CD4-positive, CD25-positive, alpha-beta regulatory T cell (primary cell): ENCODE data around the gene MARVELD3. TPM values are rescaled to one million over a fixed set of nuclear protein-coding genes. Genes with fewer than 3 reads are reported as not detected.

Experiments
- ATAC-seq, 2 donors: fragments of 150-1000 bp; cut with Tn5 transposase; one replicate each; pipeline ENCODE4 v1.10.0; 2021; ENCODE audit warnings: low read depth in 2 of 2, moderate number of reproducible peaks in 2 of 2, moderate library complexity in 1 of 2
- DNase-seq, 3 donors: peaks; one replicate each; pipeline versions ENCODE4 v3.0.0 to v3.0.0-alpha.2; 2012 to 2022; ENCODE audit warnings: mixed read lengths in 1 of 3
- H3K27ac ChIP-seq: one replicate; pipeline ENCODE4 v1.7.0; 2013; ENCODE audit warnings: mild to moderate bottlenecking, low read length; ENCODE audit not compliant: insufficient read depth, poor library complexity, severe bottlenecking
- H3K27me3 ChIP-seq: one replicate; pipeline ENCODE4 v1.7.0; 2013; ENCODE audit warnings: low read length; ENCODE audit not compliant: control insufficient read depth, insufficient read depth
- H3K36me3 ChIP-seq: one replicate; pipeline ENCODE4 v1.7.0; 2013; ENCODE audit warnings: mild to moderate bottlenecking, low read length, moderate library complexity; ENCODE audit not compliant: control insufficient read depth, insufficient read depth
- H3K4me1 ChIP-seq: 2 replicates; pipeline ENCODE4 v1.7.0; 2013; ENCODE audit warnings: mild to moderate bottlenecking, low read length; ENCODE audit not compliant: insufficient read depth, control insufficient read depth, poor library complexity, severe bottlenecking
- H3K4me3 ChIP-seq: one replicate; pipeline ENCODE4 v1.7.0; 2013; ENCODE audit warnings: low read depth, mild to moderate bottlenecking, low read length, moderate library complexity
- H3K9me3 ChIP-seq, 2 experiments: 1 replicate in 1 of 2; 2 replicates in 1 of 2; pipeline ENCODE4 v1.7.0; 2013; ENCODE audit warnings: low read length in 2 of 2, mild to moderate bottlenecking in 1 of 2, moderate library complexity in 1 of 2; ENCODE audit not compliant: control insufficient read depth in 2 of 2
- H3K27ac Mint-ChIP-seq, 3 donors: one replicate each; pipeline ENCODE4 v1.8.0; 2020 to 2022; ENCODE audit warnings: mild to moderate bottlenecking in 3 of 3, mixed read lengths in 3 of 3, moderate library complexity in 2 of 3
- H3K27me3 Mint-ChIP-seq: one replicate; pipeline ENCODE4 v1.8.0; 2022; ENCODE audit warnings: mild to moderate bottlenecking, mixed read lengths
- H3K36me3 Mint-ChIP-seq: one replicate; pipeline ENCODE4 v1.8.0; 2020; ENCODE audit warnings: mixed read lengths
- H3K4me1 Mint-ChIP-seq, 4 donors: one replicate each; pipeline ENCODE4 v1.8.0; 2020 to 2022; ENCODE audit warnings: mixed read lengths in 4 of 4, mild to moderate bottlenecking in 1 of 4
- H3K4me3 Mint-ChIP-seq, 4 donors: one replicate each; pipeline ENCODE4 v1.8.0; 2020 to 2022; ENCODE audit warnings: mild to moderate bottlenecking in 4 of 4, mixed read lengths in 4 of 4, moderate library complexity in 3 of 4
- H3K9me3 Mint-ChIP-seq, 7 donors: one replicate each; pipeline ENCODE4 v1.8.0; 2020 to 2022; ENCODE audit warnings: mixed read lengths in 7 of 7, mild to moderate bottlenecking in 3 of 7, moderate library complexity in 2 of 7
- polyA plus RNA-seq, 4 donors: library from polyadenylated mRNA; unstranded; fragments of 300-500 nt; fragmentation: Illumina TruSeq; gene quantifications; one replicate each; pipeline ENCODE4 v1.2.3, GENCODE V29; 2021
- total RNA-seq: library from RNA; stranded (reverse); gene quantifications from one replicate; pipeline ENCODE4 v1.2.3, GENCODE V29; 2022

Gene MARVELD3
- total and polyA plus RNA-seq, 5 donors from 2014 or later = not detected

DNA sequence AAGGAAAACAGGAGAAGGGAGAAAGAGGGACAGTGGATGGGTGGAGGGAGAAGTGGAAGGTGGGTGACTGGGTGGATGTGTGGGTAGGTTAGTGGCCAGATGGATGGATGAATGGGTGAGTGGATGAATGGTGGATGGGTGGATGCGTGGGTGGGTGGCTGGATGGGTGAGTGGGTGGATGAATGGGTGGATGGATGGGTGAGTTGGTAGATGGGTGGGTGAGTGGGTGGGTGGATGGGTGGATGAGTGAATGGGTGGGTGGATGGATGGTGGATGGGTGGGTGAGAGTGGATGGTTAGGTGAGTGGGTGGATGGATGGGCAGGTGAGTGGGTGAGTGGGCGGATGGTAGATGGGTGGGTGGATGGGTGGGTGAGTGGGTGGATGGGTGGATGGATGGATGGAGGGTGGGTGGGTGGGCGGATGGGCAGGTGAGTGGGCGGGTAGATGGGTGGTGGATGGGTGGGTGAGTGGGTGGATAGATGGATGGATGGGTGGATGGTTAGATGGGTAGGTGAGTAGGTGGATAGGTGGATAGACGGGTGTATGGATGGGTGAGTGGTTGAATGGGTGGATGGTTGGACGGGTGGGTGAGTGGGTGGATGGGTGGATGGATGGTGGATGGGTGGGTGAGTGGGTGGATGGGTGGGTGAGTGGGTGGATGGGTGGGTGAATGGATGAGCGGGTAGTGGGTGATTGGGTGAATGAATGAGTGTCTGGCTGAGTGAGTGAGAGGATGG lies 702 bp upstream of the MARVELD3 start:
- DNase-seq (no peak), ATAC-seq (no peak)
- Histone ChIP-seq H3K36me3 (no peaks in the 10 kb centered on the region), H3K9me3 (no peaks in the 10 kb centered on the region), H3K4me3 (no peak overlapping the region), H3K4me1 (peaks cover 20% of the 10 kb centered on the region), H3K27me3 (peaks cover 9% of the 10 kb centered on the region), H3K27ac (no peak overlapping the region)
- Mint-ChIP-seq H3K4me1 (peaks cover 0 to 16% (median 7%) of the 10 kb centered on the region in 4 donors), H3K36me3 (no peaks in the 10 kb centered on the region), H3K4me3 (peak overlapping the region in 2 of 4 donors; percentile 2 to 81), H3K27me3 (peaks cover 25% of the 10 kb centered on the region), H3K27ac (no peak overlapping the region), H3K9me3 (no peaks in the 10 kb centered on the region)

DNA sequence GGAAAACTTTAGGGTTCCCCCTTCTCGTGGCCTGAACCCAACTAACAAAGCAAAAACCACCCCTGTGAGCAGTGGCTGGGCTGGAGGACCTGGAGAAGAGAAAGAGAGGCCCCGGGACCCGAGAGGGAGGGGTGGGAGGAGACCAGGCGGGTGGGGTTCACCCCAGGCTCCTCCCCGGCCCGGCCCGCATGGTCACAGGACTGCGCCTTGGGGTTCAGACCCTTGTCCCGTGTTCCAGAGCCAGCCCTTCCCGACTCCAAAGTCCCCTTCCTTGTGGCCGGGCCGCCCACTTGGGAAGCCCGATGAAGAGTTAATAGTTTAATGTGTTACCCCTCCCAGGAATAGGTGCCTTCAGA lies 852 bp downstream of the MARVELD3 start:
- Mint-ChIP-seq H3K27me3 (peaks cover 23% of the 10 kb centered on the region), H3K27ac (no peak overlapping the region), H3K36me3 (no peaks in the 10 kb centered on the region), H3K9me3 (no peaks in the 10 kb centered on the region), H3K4me3 (no peak overlapping the region), H3K4me1 (peaks cover 0 to 8% (median 6%) of the 10 kb centered on the region in 4 donors)
- H3K27ac ChIP-seq = no peak overlapping the region
- ATAC-seq (no peak), DNase-seq (no peak)
- no peak overlapping the region for H3K4me3 ChIP-seq
- H3K27me3 ChIP-seq = peaks cover 9% of the 10 kb centered on the region
- H3K36me3 ChIP-seq = no peaks in the 10 kb centered on the region
- H3K9me3 ChIP-seq = no peaks in the 10 kb centered on the region
- peaks cover 19% of the 10 kb centered on the region for H3K4me1 ChIP-seq

DNA sequence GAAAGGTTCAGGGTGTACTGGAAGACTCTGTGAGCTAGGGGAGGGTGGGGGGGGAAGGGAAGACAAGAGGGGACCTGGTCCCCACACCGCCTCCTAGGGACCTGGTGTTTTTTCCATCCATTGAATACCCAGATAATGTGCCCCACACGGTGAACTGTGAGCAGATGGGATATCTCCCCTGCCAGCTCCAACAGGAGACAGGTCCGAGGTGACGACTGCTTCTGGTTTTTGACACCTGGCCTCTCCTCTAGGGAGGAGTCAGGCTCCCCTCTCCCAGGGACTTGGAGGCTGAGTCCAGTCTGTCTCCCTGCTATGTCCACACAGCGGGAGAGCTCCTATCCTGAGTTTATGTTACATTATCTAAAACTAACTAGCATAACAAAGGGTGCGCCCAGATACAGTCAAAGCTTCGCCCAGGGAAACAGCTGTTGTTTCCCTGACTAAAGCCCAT lies 1.8 kb downstream of the MARVELD3 start:
- ATAC-seq = no peak
- H3K4me3 Mint-ChIP-seq = no peak overlapping the region

DNA sequence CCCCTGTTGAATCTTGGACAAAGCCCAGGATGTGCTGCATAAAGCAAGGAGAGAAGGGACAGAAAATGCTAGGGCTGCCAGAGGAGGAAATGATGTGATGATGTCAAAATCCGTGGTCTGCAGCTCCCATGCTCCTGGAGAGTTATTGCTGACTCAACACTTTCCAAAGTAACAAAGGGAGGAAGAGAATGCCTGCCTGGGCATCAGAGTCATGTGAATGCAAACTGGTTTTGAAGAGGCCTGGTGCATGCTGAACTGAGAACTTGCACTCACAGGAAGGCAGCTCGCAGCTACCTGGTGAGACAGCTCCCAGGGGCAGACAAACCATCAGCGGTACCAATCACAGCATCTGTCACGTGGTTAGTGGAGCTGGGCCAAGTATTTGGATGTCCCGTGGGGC lies 2.8 kb downstream of the MARVELD3 start:
- no peak for ATAC-seq
- H3K4me3 ChIP-seq = no peak overlapping the region
- H3K4me1 ChIP-seq = peaks cover 13% of the 10 kb centered on the region

More for the DNA sequence above, 1.8 kb downstream of the MARVELD3 start:
- no peaks in the 10 kb centered on the region for H3K9me3 ChIP-seq
- H3K27ac ChIP-seq = no peak overlapping the region
- Mint-ChIP-seq H3K9me3 (no peaks in the 10 kb centered on the region), H3K27ac (no peak overlapping the region), H3K36me3 (no peaks in the 10 kb centered on the region), H3K27me3 (peaks cover 23% of the 10 kb centered on the region), H3K4me1 (peaks cover 0 to 2% (median 0%) of the 10 kb centered on the region in 4 donors)
- H3K4me3 ChIP-seq = no peak overlapping the region
- peaks cover 9% of the 10 kb centered on the region for H3K27me3 ChIP-seq
- no peaks in the 10 kb centered on the region for H3K36me3 ChIP-seq
- DNase-seq = no peak
- peaks cover 13% of the 10 kb centered on the region for H3K4me1 ChIP-seq

DNA sequence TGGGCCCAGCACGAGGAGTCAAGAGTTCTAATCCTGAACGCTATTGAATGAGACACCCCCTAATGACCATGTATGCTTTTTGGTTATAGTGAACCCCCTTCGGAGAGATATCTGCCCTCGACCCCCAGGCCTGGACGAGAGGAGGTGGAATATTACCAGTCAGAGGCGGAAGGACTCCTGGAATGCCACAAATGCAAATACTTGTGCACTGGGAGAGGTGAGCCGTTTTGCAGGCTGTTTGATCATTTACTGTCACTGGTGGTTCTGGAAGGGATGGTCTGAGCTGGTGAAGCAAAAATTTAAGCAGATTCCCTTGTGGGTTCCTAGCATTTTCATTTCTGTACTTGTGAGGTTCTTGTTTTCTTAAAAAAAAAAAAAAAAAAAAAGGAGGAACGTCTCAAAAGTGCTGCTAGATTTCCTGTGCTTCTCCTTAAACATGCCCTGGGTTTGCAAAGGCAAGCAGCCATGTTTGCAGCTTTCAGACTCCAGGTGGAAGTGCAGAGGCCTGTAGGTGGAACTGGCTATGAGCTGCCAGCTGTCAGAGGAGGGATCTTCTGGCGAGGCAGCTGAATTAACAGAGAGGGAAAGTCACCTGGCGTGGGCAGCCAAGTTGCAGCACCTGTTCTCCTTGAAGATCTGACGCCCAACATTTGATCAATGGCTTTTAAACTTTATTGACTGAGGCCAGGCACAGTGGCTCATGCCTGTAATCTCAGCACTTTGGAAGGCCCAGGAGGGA lies 3.5 kb downstream of the MARVELD3 start:
- H3K27ac Mint-ChIP-seq = no peak overlapping the region
- no peaks in the 10 kb centered on the region for H3K9me3 ChIP-seq
- no peak overlapping the region for H3K27ac ChIP-seq
- H3K4me3 Mint-ChIP-seq = no peak overlapping the region
- H3K9me3 Mint-ChIP-seq = peaks cover 0 to 1% (median 0%) of the 10 kb centered on the region in 7 donors
- ATAC-seq (no peak), DNase-seq (no peak)
- no peaks in the 10 kb centered on the region for H3K36me3 ChIP-seq
- H3K27me3 Mint-ChIP-seq = peaks cover 23% of the 10 kb centered on the region
- H3K4me1 ChIP-seq = peaks cover 13% of the 10 kb centered on the region
- no peak overlapping the region for H3K4me3 ChIP-seq
- peaks cover 0 to 2% (median 0%) of the 10 kb centered on the region in 4 donors for H3K4me1 Mint-ChIP-seq
- H3K27me3 ChIP-seq = peaks cover 8% of the 10 kb centered on the region
- no peaks in the 10 kb centered on the region for H3K36me3 Mint-ChIP-seq

More for the DNA sequence above, 2.8 kb downstream of the MARVELD3 start:
- Mint-ChIP-seq H3K4me3 (no peak overlapping the region), H3K27me3 (peaks cover 23% of the 10 kb centered on the region), H3K9me3 (peaks cover 0 to 1% (median 0%) of the 10 kb centered on the region in 7 donors), H3K36me3 (no peaks in the 10 kb centered on the region), H3K4me1 (peaks cover 0 to 2% (median 0%) of the 10 kb centered on the region in 4 donors), H3K27ac (no peak overlapping the region)
- Histone ChIP-seq H3K27ac (no peak overlapping the region), H3K36me3 (no peaks in the 10 kb centered on the region), H3K27me3 (peaks cover 9% of the 10 kb centered on the region), H3K9me3 (no peaks in the 10 kb centered on the region)
- DNase-seq = no peak

DNA sequence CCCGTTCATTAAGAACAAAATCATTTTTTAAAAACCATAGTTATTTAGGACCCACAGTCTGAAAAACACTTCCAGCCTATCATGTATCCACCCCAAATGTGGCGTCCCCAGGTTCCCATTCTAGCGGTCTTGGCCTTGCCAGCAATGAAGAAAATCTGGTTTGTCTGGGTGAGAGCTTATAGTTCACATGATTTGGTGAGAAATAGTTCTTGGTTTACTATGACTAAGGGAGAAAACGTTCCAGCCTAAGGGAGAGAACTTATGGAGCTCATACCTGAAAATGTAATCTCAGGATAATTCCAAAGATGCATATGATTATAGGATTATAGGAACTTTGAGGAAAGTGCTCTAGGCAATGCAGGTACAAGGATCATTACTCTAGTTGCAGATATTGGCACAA lies 4.8 kb downstream of the MARVELD3 start:
- ATAC-seq = no peak
- Histone ChIP-seq H3K36me3 (no peaks in the 10 kb centered on the region), H3K4me3 (no peak overlapping the region), H3K27me3 (no peaks in the 10 kb centered on the region), H3K27ac (no peak overlapping the region), H3K4me1 (peaks cover 11% of the 10 kb centered on the region), H3K9me3 (no peaks in the 10 kb centered on the region)
- peaks cover 0 to 2% (median 0%) of the 10 kb centered on the region in 4 donors for H3K4me1 Mint-ChIP-seq
- H3K27me3 Mint-ChIP-seq = peaks cover 23% of the 10 kb centered on the region
- no peak for DNase-seq
- no peak overlapping the region for H3K4me3 Mint-ChIP-seq
- H3K9me3 Mint-ChIP-seq = peaks cover 0 to 1% (median 0%) of the 10 kb centered on the region in 7 donors
- no peak overlapping the region for H3K27ac Mint-ChIP-seq
- no peaks in the 10 kb centered on the region for H3K36me3 Mint-ChIP-seq

DNA sequence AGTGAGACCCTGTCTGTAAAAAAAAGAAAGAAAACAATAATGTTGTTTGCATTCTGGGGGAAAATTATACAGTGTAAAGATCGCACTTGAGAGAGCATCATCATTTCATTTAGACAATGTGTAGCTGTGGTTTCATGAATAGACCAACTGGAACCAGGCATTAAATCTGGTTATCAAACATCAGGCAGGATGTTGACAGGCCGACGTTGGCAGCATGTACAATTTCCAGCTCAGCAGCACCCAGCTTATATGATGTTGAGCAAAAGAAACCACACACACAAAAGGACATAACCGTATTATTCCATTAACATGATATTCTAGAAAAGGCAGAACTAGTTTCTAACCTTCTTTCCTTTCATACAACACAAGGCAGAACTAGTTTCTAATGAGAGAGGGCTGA lies 5.8 kb downstream of the MARVELD3 start:
- no peak overlapping the region for H3K4me3 ChIP-seq
- no peaks in the 10 kb centered on the region for H3K36me3 Mint-ChIP-seq
- H3K27me3 ChIP-seq = no peaks in the 10 kb centered on the region
- no peaks in the 10 kb centered on the region for H3K9me3 ChIP-seq
- H3K27ac Mint-ChIP-seq = no peak overlapping the region
- peaks cover 0 to 1% (median 0%) of the 10 kb centered on the region in 7 donors for H3K9me3 Mint-ChIP-seq
- no peak overlapping the region for H3K4me3 Mint-ChIP-seq
- peaks cover 23% of the 10 kb centered on the region for H3K27me3 Mint-ChIP-seq
- DNase-seq (no peak), ATAC-seq (no peak)
- peaks cover 1% of the 10 kb centered on the region for H3K4me1 ChIP-seq
- H3K4me1 Mint-ChIP-seq = no peaks in the 10 kb centered on the region
- no peak overlapping the region for H3K27ac ChIP-seq
- no peaks in the 10 kb centered on the region for H3K36me3 ChIP-seq
